DOHH2 (cell line): ENCODE data around the gene THRB.

ENCODE experiments used
- CTCF ChIP-seq: fragments of 200-600 bp; sonication (generic); IDR thresholded peaks from one replicate; pipeline ENCODE4 v1.5.1; 2014; ENCODE audit warnings: antibody characterized with exemption, mild to moderate bottlenecking, low read depth, low read length; ENCODE audit not compliant: poor library complexity, severe bottlenecking
- EZH2phosphoT487 ChIP-seq: fragments of 200-600 bp; sonication (generic); IDR thresholded peaks from 2 replicates; pipeline ENCODE4 v1.6.1; 2017; ENCODE audit warnings: borderline replicate concordance, mild to moderate bottlenecking, antibody characterized with exemption, low read length, moderate library complexity, mixed read lengths

DNA sequence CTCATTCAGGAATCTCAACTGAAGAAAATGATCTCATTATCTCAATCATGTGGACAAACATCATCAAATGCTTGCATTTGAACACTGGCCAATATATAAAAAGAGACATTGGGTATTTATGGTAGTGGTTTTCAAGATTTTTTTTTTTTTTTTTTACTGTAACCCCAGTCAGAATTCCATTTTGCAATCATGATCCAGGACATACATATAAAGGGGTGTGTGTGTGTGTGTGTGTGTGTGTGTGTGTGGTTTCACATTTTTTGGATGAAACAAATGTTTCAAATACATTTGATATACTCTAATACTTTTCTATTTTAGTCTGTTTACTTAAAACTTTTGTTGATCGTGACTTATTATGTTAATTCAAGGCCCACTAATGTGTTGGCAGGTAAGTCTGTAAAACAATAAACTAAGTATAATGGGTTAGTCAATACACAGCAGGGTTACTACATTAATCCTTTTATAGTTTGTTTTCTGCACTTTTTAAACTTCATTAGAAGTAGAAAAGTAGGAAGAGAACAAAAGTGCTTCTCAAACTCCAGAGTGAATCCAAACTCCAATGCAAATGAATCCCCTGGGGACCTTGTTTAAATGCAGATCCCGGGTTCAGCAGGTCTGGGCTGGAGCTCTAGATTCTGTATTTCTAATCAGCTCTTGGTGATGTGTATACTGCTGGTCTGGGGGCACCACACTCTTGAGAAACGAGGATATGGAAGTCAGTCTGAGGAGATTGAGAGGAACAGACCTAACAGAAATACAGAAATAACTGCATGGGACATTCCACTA, 17.6 kb downstream of the THRB start:
- TF ChIP-seq CTCF, result no peak
- TF ChIP-seq EZH2phosphoT487, result no peak
